WERI-Rb-1 (cell line): ENCODE measurements around the gene ERO1A.

ENCODE experiments used
- DNase-seq: peaks from one replicate; pipeline ENCODE4 v3.0.0-alpha.2; 2020
- H3K27ac ChIP-seq: fragments of 250-450 bp; sonication (Bioruptor Pico); 2 replicates; pipeline ENCODE4 v1.5.1; 2020; ENCODE audit warnings: mild to moderate bottlenecking, moderate library complexity
- H3K27me3 ChIP-seq: fragments of 250-450 bp; sonication (Bioruptor Pico); 2 replicates; pipeline ENCODE4 v1.5.1; 2021; ENCODE audit warnings: mild to moderate bottlenecking, low read depth, moderate library complexity; ENCODE audit not compliant: insufficient read depth, severe bottlenecking
- H3K36me3 ChIP-seq: fragments of 250-450 bp; sonication (Bioruptor Pico); 2 replicates; pipeline ENCODE4 v1.5.1; 2020; ENCODE audit warnings: mild to moderate bottlenecking, moderate library complexity
- H3K4me3 ChIP-seq: 2 replicates; pipeline ENCODE4 v1.5.1; 2011; ENCODE audit warnings: low read depth, mild to moderate bottlenecking, control low read depth, low read length
- H3K9me3 ChIP-seq: fragments of 250-450 bp; sonication (Bioruptor Pico); 2 replicates; pipeline ENCODE4 v1.5.1; 2021; ENCODE audit warnings: mild to moderate bottlenecking, moderate library complexity; ENCODE audit not compliant: severe bottlenecking
- TF ChIP-seq, protein P1 (sequence below): IDR thresholded peaks from 2 replicates; pipeline ENCODE4 v1.5.1; 2011; ENCODE audit warnings: low read depth, mild to moderate bottlenecking, control low read depth, inconsistent platforms, low read length

The ERO1A gene

DNA sequence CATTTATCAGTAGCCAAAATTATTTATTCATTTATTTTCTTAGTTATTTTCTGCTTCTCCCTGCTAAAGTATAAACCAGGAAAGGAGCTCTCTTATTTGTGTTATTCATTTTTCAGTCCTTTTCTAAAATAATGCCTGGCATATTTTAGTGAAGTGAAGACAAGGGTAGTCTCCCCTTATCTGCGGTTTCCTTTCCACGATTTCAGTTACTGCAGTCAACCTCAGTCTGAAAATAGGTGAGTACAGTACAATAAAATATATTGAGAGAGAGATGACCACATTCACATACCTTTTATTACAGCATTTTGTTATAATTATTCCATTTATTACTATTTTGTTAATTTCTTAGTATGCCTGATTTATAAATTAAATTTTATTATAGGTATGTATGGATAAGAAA, 85.2 kb downstream of the ERO1A start:
- H3K9me3 ChIP-seq, result no peaks in the 10 kb centered on the region
- no peaks in the 10 kb centered on the region for H3K27me3 ChIP-seq
- TF ChIP-seq, protein P1, sequence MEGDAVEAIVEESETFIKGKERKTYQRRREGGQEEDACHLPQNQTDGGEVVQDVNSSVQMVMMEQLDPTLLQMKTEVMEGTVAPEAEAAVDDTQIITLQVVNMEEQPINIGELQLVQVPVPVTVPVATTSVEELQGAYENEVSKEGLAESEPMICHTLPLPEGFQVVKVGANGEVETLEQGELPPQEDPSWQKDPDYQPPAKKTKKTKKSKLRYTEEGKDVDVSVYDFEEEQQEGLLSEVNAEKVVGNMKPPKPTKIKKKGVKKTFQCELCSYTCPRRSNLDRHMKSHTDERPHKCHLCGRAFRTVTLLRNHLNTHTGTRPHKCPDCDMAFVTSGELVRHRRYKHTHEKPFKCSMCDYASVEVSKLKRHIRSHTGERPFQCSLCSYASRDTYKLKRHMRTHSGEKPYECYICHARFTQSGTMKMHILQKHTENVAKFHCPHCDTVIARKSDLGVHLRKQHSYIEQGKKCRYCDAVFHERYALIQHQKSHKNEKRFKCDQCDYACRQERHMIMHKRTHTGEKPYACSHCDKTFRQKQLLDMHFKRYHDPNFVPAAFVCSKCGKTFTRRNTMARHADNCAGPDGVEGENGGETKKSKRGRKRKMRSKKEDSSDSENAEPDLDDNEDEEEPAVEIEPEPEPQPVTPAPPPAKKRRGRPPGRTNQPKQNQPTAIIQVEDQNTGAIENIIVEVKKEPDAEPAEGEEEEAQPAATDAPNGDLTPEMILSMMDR, result no peak
- no peak overlapping the region for H3K27ac ChIP-seq
- H3K36me3 ChIP-seq, result no peaks in the 10 kb centered on the region; the same call in 1 of the 2 replicates
- DNase-seq, result no peak
- H3K4me3 ChIP-seq, result no peak overlapping the region

DNA sequence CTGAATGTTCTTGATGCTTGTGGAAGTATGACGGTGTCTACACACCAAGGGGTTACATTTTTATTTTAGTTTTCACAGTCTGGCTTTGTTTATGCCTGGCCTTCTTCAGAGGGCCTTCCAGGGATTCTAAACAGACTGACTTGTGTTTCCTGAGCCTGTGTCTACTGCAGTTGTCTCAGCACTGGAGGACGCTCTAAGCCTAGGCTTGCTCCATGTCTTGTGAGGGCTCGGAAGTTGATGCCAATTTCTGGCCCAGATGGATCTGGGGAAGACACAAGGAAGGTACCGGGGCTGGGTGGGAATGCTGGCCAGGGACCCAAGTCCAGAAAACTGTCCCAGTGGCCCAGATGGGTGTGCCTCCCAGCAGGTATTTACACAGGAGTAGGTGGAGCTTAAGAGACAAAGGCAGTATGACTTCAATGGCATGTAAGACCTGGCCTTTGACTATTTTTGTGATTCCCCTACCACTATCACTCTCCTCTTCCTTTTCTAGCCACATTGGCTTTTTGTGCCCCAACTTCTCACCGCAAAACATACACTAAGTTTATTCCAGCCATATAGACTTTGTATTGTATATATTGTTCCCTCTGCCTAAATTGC, 85.8 kb downstream of the ERO1A start:
- H3K4me3 ChIP-seq, result no peak overlapping the region
- H3K36me3 ChIP-seq, result no peaks in the 10 kb centered on the region; the same call in 1 of the 2 replicates
- TF ChIP-seq, protein P1, result no peak
- H3K9me3 ChIP-seq, result no peaks in the 10 kb centered on the region
- H3K27ac ChIP-seq, result no peak overlapping the region
- H3K27me3 ChIP-seq, result no peaks in the 10 kb centered on the region
- no peak for DNase-seq

DNA sequence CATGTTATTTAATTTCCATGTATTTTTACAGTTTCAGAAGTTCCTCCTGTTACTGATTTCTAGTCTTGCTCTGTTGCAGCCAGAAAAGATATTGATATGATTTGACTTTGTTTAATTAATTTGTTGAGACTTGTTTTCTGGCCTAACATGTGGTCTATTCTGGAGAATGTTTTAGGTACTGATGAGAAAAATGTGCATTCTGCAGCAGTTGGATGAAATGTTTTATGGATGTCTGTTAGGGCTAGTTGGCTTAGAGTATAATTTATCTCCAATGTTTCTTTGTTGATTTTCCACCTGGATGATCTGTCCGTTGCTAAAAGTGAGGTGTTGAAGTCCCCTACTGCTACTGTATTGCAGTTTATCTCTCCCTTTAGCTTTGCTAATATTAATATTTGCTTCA, 88.3 kb downstream of the ERO1A start:
- TF ChIP-seq, protein P1, result no peak
- H3K4me3 ChIP-seq, result no peak overlapping the region
- H3K9me3 ChIP-seq, result no peaks in the 10 kb centered on the region
- no peak for DNase-seq
- no peak overlapping the region for H3K27ac ChIP-seq
- no peaks in the 10 kb centered on the region; the same call in 1 of the 2 replicates for H3K36me3 ChIP-seq
- H3K27me3 ChIP-seq, result no peaks in the 10 kb centered on the region

DNA sequence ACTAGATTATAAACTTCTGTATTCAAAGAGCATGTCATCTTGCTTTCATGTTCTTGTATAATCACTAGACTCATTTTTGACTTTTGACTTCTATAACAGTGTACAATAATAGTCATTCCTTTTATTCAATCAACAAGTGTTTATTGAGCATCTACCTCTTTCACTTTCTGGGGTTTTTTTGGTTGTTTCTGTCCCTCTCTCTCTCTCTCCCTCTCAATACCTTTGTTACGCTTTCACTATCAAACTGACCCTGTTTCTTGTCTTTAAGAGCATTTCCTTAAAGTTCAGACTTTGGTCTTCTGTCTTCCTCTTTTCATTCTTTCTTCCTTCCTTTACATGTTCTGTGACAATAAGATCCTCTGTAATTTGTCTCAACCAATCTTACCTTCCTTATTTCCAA, 93.2 kb downstream of the ERO1A start:
- TF ChIP-seq, protein P1, result no peak
- DNase-seq, result no peak
- no peak overlapping the region for H3K27ac ChIP-seq

DNA sequence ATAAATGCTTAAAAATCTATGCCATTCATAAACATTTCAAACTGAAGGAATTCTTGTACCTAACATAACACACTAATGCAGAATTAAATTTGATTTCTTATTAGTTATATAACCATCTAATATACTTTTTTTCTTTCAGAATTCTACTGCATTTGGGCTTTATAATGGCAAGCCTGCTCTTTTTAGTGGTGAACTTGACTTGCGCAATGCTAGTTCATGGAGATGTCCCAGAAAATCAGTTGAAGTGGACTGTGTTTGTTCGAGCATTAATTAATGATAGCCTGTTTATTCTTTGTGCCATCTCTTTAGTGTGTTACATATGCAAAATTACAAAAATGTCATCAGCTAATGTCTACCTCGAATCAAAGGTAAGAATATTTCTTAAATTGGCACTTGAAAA, 95.4 kb downstream of the ERO1A start:
- Histone ChIP-seq H3K36me3 (no peaks in the 10 kb centered on the region), H3K27me3 (no peaks in the 10 kb centered on the region), H3K4me3 (no peak overlapping the region), H3K9me3 (no peaks in the 10 kb centered on the region), H3K27ac (no peak overlapping the region)
- TF ChIP-seq, protein P1, result no peak
- DNase-seq, result no peak

More for the DNA sequence above, 93.2 kb downstream of the ERO1A start:
- no peak overlapping the region for H3K4me3 ChIP-seq
- H3K9me3 ChIP-seq, result no peaks in the 10 kb centered on the region
- no peaks in the 10 kb centered on the region for H3K36me3 ChIP-seq
- no peaks in the 10 kb centered on the region for H3K27me3 ChIP-seq

DNA sequence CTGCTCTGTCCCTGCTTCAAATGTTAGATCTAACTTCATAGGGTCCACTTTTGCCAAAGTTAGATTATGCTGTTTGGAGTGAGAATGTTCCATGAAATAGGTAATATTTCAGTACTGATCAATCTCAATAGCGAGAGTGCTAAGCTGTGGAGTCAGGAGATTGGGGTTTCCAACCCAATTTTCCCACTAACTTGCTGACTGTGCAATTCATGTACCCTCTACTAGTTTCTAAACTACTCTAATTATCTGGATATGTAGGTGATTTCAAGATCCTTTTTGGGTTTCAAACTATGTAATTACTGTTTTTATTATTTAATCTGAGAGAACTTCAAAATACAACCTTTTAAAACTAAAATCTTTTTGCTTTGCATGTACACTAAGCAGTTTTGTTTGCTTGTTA, 96.8 kb downstream of the ERO1A start:
- Histone ChIP-seq H3K27ac (no peak overlapping the region), H3K4me3 (no peak overlapping the region), H3K36me3 (no peaks in the 10 kb centered on the region), H3K9me3 (no peaks in the 10 kb centered on the region), H3K27me3 (no peaks in the 10 kb centered on the region)
- no peak for DNase-seq
- TF ChIP-seq, protein P1, result no peak
